HepG2 (cell line): Measurements from ENCODE around the gene ARHGAP19. TPM values are rescaled to one million over a fixed set of nuclear protein-coding genes. Genes with fewer than 3 reads are reported as not detected.

Source experiments
- ARNTL ChIP-seq: sonication (generic); formaldehyde crosslinking; IDR thresholded peaks from 2 replicates; pipeline ENCODE4 v1.4.0; 2020; ENCODE audit warnings: mild to moderate bottlenecking, missing genetic modification reagents
- ISX ChIP-seq: sonication (generic); formaldehyde crosslinking; conservative IDR thresholded peaks from 2 replicates; pipeline ENCODE4 v1.5.0; 2020; ENCODE audit warnings: missing genetic modification reagents
- KMT2B ChIP-seq: IDR thresholded peaks from 2 replicates; pipeline ENCODE4 v1.6.1; 2016; ENCODE audit warnings: missing genetic modification reagents, missing compliant biosample characterization
- MED8 ChIP-seq: sonication (generic); formaldehyde crosslinking; IDR thresholded peaks from 2 replicates; pipeline ENCODE4 v1.8.1; 2023; ENCODE audit warnings: mild to moderate bottlenecking, missing genetic modification reagents; ENCODE audit not compliant: insufficient replicate concordance
- THAP11 ChIP-seq: IDR thresholded peaks from 2 replicates; pipeline ENCODE4 v1.6.1; 2016; ENCODE audit warnings: missing biosample characterization, missing genetic modification reagents
- THYN1 ChIP-seq: sonication (generic); formaldehyde crosslinking; IDR thresholded peaks from 2 replicates; pipeline ENCODE4 v1.8.1; 2023; ENCODE audit warnings: low read depth, mild to moderate bottlenecking, moderate library complexity, missing genetic modification reagents, borderline replicate concordance
- XRCC5 ChIP-seq: fragments of 200-400 bp; formaldehyde crosslinking; optimal IDR thresholded peaks from 2 replicates; pipeline ENCODE3; 2017; ENCODE audit warnings: mild to moderate bottlenecking, low read length
- ZNF296 ChIP-seq: sonication (generic); formaldehyde crosslinking; conservative IDR thresholded peaks from 2 replicates; pipeline ENCODE4 v1.5.0; 2020; ENCODE audit warnings: mild to moderate bottlenecking, missing genetic modification reagents
- ZSCAN22 ChIP-seq: sonication (generic); formaldehyde crosslinking; IDR thresholded peaks from 2 replicates; pipeline ENCODE4 v1.4.0; 2020; ENCODE audit warnings: mild to moderate bottlenecking, missing genetic modification reagents
- polyA plus RNA-seq, 8 experiments: library from polyadenylated mRNA; depleted of rRNA in 3 of 8; stranded (reverse) in 7 of 8; unstranded in 1 of 8; fragments of >200 nt; fragmentation: Illumina TruSeq in 4 of 8; extraction: Trizol in 4 of 8; gene quantifications; 2 replicates each; pipeline versions ENCODE4 v1.2.1 to v1.2.3, GENCODE V29; 2011 to 2016; ENCODE audit warnings: low read depth in 4 of 8, missing spikeins in 1 of 8, mixed read lengths in 1 of 8; ENCODE audit not compliant: insufficient read depth in 1 of 8
- total RNA-seq, 5 experiments: library from RNA; depleted of rRNA; stranded (reverse); fragments of >200 nt; fragmentation: Illumina TruSeq; extraction: Trizol; gene quantifications; 2 replicates each; pipeline ENCODE4 v1.2.3, GENCODE V29; 2016; ENCODE audit warnings: low read depth in 1 of 5
- TF ChIP-seq, protein P1 (sequence below): IDR thresholded peaks from 2 replicates; pipeline ENCODE4 v1.6.1; 2016; ENCODE audit warnings: missing genetic modification reagents, missing compliant biosample characterization
- TF ChIP-seq, protein P2 (sequence below), 2 experiments: sonication (generic) in 1 of 2; formaldehyde crosslinking in 1 of 2; IDR thresholded peaks; 2 replicates each; pipeline versions ENCODE4 v1.4.0 to v1.6.1; 2016 to 2020; ENCODE audit warnings: borderline replicate concordance in 1 of 2, low read depth in 1 of 2, mild to moderate bottlenecking in 1 of 2, missing genetic modification reagents in 1 of 2
- TF ChIP-seq, protein P3 (sequence below): sonication (generic); formaldehyde crosslinking; IDR thresholded peaks from 2 replicates; pipeline ENCODE4 v1.4.0; 2020; ENCODE audit warnings: missing genetic modification reagents, borderline replicate concordance
- TF ChIP-seq, protein P4 (sequence below): IDR thresholded peaks from 2 replicates; pipeline ENCODE4 v1.6.1; 2016; ENCODE audit warnings: low read depth
- TF ChIP-seq, protein P5 (sequence below): sonication (generic); formaldehyde crosslinking; IDR thresholded peaks from 2 replicates; pipeline ENCODE4 v1.4.0; 2020; ENCODE audit warnings: mild to moderate bottlenecking, missing genetic modification reagents, borderline replicate concordance
- TF ChIP-seq, protein P6 (sequence below): fragments of 450-650 bp; IDR thresholded peaks from 2 replicates; pipeline ENCODE4 v1.6.1; 2016

ARHGAP19 gene
- total and polyA plus RNA-seq, 2 of the 13 experiments (the other 11 are each of a cell fraction or from before 2014, with no cell fraction given), result 7.6 to 10.0 TPM

DNA sequence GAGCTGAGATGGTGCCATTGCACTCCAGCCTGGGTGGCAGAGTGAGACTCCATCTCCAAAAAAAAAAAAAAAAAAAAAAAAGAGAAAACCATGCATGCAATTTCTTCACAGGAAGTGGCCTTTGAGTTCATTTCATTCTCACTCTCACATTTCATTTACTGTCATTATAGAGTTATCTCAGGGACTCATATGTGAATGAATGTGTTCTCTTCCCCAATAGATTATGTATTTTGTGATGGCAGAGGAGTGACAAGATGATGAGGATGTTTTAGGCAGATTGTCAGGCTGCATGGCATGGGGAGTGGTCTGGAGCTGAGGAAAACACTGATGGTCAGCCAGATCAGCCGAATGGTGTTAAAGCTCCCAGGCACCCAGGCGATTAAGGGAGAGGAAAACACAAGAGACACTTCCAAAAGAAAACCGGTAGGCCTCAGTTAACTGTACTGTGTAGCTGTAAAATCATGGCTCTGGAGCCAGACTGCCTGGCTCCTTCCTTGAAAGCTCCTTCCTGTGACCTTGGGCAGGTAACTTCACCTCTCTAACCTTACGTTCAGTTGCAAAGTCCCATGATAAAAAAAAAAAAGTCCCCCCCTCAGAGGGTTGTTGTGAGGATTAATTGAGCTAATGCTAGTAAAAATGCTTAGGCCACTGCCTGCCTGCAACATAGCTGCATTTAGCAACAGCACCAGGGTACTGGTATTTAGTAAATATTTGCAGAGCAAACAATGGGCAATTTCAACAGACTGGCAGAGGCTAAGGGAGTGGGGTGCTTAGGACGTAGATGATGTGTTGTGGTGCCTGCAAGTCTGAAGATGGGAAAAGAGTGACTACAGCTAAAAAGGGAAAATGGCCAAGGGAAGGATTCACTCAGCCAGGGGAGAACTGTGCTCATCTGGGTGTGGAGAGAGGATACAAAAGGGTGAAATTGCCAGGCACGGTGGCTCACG lies 35.2 kb upstream of the ARHGAP19 start (continued):
- TF ChIP-seq, protein P1, sequence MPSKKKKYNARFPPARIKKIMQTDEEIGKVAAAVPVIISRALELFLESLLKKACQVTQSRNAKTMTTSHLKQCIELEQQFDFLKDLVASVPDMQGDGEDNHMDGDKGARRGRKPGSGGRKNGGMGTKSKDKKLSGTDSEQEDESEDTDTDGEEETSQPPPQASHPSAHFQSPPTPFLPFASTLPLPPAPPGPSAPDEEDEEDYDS, result peak; percentile 35; the same call in 1 of the 2 replicates
- TF ChIP-seq THAP11 (CRISPR knock-in tag) (peak; percentile 78), ZNF296 (CRISPR knock-in tag) (no peak), MED8 (CRISPR knock-in tag) (no peak), ARNTL (CRISPR knock-in tag) (peak; percentile 68; the same call in 1 of the 2 replicates), ZSCAN22 (CRISPR knock-in tag) (no peak), ISX (CRISPR knock-in tag) (no peak), THYN1 (CRISPR knock-in tag) (no peak), KMT2B (CRISPR knock-in tag) (no peak), XRCC5 (peak; percentile 42)
- TF ChIP-seq, protein P2, sequence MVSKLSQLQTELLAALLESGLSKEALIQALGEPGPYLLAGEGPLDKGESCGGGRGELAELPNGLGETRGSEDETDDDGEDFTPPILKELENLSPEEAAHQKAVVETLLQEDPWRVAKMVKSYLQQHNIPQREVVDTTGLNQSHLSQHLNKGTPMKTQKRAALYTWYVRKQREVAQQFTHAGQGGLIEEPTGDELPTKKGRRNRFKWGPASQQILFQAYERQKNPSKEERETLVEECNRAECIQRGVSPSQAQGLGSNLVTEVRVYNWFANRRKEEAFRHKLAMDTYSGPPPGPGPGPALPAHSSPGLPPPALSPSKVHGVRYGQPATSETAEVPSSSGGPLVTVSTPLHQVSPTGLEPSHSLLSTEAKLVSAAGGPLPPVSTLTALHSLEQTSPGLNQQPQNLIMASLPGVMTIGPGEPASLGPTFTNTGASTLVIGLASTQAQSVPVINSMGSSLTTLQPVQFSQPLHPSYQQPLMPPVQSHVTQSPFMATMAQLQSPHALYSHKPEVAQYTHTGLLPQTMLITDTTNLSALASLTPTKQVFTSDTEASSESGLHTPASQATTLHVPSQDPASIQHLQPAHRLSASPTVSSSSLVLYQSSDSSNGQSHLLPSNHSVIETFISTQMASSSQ (IDR thresholded peaks at IDR 0.05; ENCODE audit: low read depth), result peak; percentile 60
- TF ChIP-seq, protein P2 (CRISPR knock-in tag; IDR thresholded peaks at IDR 0.05; ENCODE audit: borderline replicate concordance), result peak; percentile 70; the same call in 1 of the 2 replicates
- TF ChIP-seq, protein P3, sequence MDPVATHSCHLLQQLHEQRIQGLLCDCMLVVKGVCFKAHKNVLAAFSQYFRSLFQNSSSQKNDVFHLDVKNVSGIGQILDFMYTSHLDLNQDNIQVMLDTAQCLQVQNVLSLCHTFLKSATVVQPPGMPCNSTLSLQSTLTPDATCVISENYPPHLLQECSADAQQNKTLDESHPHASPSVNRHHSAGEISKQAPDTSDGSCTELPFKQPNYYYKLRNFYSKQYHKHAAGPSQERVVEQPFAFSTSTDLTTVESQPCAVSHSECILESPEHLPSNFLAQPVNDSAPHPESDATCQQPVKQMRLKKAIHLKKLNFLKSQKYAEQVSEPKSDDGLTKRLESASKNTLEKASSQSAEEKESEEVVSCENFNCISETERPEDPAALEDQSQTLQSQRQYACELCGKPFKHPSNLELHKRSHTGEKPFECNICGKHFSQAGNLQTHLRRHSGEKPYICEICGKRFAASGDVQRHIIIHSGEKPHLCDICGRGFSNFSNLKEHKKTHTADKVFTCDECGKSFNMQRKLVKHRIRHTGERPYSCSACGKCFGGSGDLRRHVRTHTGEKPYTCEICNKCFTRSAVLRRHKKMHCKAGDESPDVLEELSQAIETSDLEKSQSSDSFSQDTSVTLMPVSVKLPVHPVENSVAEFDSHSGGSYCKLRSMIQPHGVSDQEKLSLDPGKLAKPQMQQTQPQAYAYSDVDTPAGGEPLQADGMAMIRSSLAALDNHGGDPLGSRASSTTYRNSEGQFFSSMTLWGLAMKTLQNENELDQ (CRISPR knock-in tag), result no peak
- TF ChIP-seq, protein P4, sequence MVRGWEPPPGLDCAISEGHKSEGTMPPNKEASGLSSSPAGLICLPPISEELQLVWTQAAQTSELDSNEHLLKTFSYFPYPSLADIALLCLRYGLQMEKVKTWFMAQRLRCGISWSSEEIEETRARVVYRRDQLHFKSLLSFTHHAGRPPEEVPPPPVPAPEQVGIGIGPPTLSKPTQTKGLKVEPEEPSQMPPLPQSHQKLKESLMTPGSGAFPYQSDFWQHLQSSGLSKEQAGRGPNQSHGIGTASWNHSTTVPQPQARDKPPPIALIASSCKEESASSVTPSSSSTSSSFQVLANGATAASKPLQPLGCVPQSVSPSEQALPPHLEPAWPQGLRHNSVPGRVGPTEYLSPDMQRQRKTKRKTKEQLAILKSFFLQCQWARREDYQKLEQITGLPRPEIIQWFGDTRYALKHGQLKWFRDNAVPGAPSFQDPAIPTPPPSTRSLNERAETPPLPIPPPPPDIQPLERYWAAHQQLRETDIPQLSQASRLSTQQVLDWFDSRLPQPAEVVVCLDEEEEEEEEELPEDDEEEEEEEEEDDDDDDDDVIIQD (CRISPR knock-in tag), result peak; percentile 73; the same call in 1 of the 2 replicates
- TF ChIP-seq, protein P5, sequence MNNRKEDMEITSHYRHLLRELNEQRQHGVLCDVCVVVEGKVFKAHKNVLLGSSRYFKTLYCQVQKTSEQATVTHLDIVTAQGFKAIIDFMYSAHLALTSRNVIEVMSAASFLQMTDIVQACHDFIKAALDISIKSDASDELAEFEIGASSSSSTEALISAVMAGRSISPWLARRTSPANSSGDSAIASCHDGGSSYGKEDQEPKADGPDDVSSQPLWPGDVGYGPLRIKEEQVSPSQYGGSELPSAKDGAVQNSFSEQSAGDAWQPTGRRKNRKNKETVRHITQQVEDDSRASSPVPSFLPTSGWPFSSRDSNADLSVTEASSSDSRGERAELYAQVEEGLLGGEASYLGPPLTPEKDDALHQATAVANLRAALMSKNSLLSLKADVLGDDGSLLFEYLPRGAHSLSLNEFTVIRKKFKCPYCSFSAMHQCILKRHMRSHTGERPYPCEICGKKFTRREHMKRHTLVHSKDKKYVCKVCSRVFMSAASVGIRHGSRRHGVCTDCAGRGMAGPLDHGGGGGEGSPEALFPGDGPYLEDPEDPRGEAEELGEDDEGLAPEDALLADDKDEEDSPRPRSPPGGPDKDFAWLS (CRISPR knock-in tag), result no peak
- TF ChIP-seq, protein P6, sequence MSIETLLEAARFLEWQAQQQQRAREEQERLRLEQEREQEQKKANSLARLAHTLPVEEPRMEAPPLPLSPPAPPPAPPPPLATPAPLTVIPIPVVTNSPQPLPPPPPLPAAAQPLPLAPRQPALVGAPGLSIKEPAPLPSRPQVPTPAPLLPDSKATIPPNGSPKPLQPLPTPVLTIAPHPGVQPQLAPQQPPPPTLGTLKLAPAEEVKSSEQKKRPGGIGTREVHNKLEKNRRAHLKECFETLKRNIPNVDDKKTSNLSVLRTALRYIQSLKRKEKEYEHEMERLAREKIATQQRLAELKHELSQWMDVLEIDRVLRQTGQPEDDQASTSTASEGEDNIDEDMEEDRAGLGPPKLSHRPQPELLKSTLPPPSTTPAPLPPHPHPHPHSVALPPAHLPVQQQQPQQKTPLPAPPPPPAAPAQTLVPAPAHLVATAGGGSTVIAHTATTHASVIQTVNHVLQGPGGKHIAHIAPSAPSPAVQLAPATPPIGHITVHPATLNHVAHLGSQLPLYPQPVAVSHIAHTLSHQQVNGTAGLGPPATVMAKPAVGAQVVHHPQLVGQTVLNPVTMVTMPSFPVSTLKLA, result 0 out of 2 replicates have a peak, but pooled peaks have one; percentile 9
